ENCODE results near the gene SNAPC4.

Gene SNAPC4

DNA sequence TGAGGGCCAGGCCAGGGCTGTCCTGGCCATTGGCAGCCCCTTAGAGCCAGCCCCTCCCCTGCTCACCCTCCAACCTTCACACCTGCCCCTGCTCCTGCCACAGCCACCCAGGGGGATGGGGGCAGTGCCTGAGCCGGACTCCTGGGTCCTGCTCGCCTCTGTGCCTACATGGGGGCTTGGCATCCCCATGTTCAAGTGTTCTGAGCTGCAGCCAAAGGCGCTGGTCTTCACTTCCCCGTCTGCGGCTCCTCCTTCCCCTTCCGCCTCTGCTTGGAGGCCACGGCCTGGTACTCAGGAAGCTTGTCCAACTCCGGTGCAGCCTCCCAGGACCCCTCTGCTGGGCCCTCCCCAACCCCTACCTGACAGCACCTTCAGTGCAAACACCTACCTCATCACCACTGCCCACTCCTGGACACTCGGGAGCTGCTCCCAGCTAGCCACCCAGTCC lies 34.2 kb downstream of the SNAPC4 start:
- H3K4me1 ChIP-seq (ENCODE audit: control insufficient read depth in 1 of 2, insufficient read depth in 2 of 2, low read length in 2 of 2): peaks cover 0 to 27% of the 10 kb centered on the region in 2 donors
- H3K36me3 ChIP-seq (ENCODE audit: control insufficient read depth in 1 of 2, insufficient read depth in 2 of 2, low read length in 2 of 2): no peaks in the 10 kb centered on the region
- H3K9me3 ChIP-seq (ENCODE audit: control insufficient read depth in 1 of 2, low read length in 2 of 2): no peaks in the 10 kb centered on the region
- no peak overlapping the region for H3K27ac ChIP-seq (ENCODE audit: low read length)
- no peak overlapping the region for H3K4me3 ChIP-seq (ENCODE audit: low read depth in 1 of 2, low read length in 2 of 2)
- H3K27me3 ChIP-seq (ENCODE audit: low read depth, low read length): no peaks in the 10 kb centered on the region

DNA sequence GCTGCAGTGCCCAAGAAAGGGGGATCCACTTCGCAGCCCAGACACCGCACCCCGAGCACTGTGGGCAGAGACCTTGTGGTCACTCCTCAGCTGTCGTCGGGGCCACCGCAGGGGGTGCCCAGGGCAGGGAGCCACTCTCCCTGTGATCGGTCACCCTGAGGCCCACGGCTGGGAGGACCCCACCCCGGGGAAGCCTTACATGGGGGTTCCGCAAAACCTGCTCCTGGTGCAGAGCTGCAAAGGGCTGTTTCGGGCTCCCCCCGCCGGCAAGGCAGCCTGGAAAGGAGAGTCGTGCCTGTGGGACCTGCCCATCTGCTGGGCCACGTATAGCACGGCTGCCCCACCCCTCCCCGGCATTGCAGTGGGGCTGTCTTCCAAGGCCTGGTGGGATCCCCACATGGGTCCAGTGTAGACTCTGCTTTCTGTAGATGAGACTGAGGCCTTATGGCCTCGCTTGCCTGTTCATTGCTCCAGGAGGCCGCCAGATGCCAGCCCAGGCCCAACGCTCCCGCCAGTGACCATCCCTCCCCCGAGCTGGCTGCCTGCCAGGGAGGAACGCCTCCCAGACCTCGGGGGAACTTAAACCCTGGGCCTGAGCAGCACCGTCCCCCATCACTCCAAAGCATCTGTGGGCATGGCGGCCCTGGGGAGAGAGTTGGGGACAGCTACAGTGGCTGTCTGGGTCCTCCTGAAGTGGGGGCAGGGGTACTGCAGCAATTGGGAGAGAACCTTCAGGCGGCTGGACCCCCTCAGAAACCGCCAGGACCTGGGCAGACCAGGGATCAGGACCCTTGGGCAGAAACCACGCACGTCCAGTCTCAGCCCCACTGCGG lies 34.8 kb downstream of the SNAPC4 start:
- Histone ChIP-seq H3K36me3 (ENCODE audit: control insufficient read depth in 1 of 2, insufficient read depth in 2 of 2, low read length in 2 of 2) (no peaks in the 10 kb centered on the region), H3K27me3 (ENCODE audit: low read depth, low read length) (no peaks in the 10 kb centered on the region), H3K4me3 (ENCODE audit: low read depth in 1 of 2, low read length in 2 of 2) (no peak overlapping the region), H3K27ac (ENCODE audit: low read length) (no peak overlapping the region), H3K4me1 (ENCODE audit: control insufficient read depth in 1 of 2, insufficient read depth in 2 of 2, low read length in 2 of 2) (peaks cover 0 to 30% of the 10 kb centered on the region in 2 donors), H3K9me3 (ENCODE audit: control insufficient read depth in 1 of 2, low read length in 2 of 2) (no peaks in the 10 kb centered on the region)

DNA sequence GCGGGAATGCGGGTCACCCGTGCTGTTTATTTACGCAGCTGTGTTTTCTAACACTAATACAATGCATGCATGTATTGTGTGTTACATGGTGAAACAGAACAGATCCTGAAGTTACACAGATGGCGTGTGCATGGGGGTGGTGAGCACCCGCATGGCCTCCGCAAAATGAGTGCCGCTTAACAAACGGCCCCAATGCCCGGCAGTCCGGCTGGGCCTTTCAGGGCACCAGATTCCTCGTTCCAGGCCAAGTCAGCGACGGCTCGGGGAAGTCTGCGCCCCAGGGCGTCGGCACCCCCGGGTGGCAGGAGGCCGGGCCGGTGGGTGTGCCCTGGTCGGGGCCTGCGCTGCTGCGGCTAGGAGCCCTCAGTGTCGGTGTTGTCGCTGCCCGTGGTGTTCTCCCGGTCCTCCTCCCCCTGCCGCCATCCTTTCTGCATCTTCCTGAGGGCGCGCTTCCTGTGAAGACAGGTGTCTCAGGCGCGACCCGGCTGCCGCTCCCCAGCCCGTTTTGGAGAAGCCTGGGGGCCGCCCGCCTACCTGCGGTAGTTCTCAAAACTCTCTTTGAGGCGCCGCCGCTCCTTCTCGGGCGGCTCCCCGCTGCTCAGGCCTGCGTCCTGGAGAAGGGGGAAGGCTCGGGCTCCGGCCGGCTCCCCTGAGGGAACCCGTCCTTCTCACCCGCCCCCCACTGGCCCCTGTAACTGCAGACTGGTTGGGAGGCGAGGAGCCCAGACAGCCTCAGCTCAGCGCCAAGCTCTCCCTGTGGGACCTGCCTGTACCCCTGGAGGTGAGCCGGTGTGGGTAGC lies 35.8 kb downstream of the SNAPC4 start:
- no peak overlapping the region for H3K27ac ChIP-seq (ENCODE audit: low read length)
- no peaks in the 10 kb centered on the region for H3K36me3 ChIP-seq (ENCODE audit: control insufficient read depth in 1 of 2, insufficient read depth in 2 of 2, low read length in 2 of 2)
- H3K4me3 ChIP-seq (ENCODE audit: low read depth in 1 of 2, low read length in 2 of 2): peak overlapping the region in 1 of 2 donors; percentile 67
- H3K9me3 ChIP-seq (ENCODE audit: control insufficient read depth in 1 of 2, low read length in 2 of 2): no peaks in the 10 kb centered on the region
- H3K4me1 ChIP-seq (ENCODE audit: control insufficient read depth in 1 of 2, insufficient read depth in 2 of 2, low read length in 2 of 2): peaks cover 0 to 30% of the 10 kb centered on the region in 2 donors
- no peaks in the 10 kb centered on the region for H3K27me3 ChIP-seq (ENCODE audit: low read depth, low read length)

DNA sequence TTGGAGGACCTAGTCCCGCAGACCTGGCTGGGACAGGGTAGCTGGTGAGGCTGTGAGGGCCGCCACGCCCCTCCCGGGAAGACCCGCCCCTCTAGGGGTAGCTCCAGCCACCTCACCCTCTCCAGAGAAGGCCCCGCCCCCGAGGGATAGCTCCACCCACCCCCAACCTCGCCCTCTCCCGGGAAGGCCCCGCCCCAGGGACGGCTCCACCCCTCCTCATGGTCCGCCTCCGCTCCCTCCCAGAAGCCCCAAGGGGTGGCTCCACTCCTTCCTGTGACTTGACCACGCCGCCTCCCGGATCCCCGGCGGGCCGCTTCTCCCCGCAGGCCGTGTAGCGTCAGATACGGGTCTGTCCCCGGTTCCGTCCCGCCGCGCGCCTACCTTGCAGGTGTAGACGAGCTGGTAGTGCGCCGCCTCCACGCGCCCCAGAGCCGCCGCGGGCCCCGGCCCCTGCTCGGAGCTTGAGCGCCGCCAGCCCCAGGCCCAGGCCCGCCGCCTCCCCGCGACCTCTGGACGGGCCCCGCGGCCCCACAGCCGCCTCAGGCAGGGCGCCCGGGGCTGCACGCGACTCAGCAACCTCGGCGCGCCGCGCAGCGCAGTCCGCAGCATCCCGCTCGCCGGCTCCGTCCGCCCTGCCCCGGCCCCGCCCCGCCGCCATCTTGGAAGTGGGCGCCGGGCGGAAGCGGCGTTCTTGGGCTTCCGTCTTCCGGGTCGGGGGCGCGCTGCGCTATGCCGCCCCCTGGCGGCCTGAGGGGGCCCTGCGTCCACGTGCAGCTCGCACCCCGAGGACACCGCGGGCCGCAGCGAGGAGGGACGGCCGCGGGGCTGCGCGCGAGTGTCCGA lies 36.6 kb downstream of the SNAPC4 start, which contains the start of gene DNLZ:
Gene DNLZ (minus strand): TSS at position 639 of the 843 bp plus-strand sequence. CDS start 30 bp downstream, at position 609.
- H3K4me3 ChIP-seq (ENCODE audit: low read depth in 1 of 2, low read length in 2 of 2): peak within 1 kb of the TSS in 1 of 2 donors; percentile 67
- no peak within 1 kb of the TSS for H3K27ac ChIP-seq (ENCODE audit: low read length)
- peaks cover 0 to under 1% of the 10 kb centered on the region in 2 donors for H3K36me3 ChIP-seq (ENCODE audit: control insufficient read depth in 1 of 2, insufficient read depth in 2 of 2, low read length in 2 of 2)
- H3K27me3 ChIP-seq (ENCODE audit: low read depth, low read length): no peaks in the 10 kb centered on the region
- no peaks in the 10 kb centered on the region for H3K9me3 ChIP-seq (ENCODE audit: control insufficient read depth in 1 of 2, low read length in 2 of 2)
- H3K4me1 ChIP-seq (ENCODE audit: control insufficient read depth in 1 of 2, insufficient read depth in 2 of 2, low read length in 2 of 2): peaks cover 0 to 30% of the 10 kb centered on the region in 2 donors

- Histone ChIP-seq H3K4me3 (ENCODE audit: low read depth in 1 of 2, low read length in 2 of 2) (peak overlapping the region in 1 of 2 donors; percentile 67), H3K27ac (ENCODE audit: low read length) (no peak overlapping the region), H3K27me3 (ENCODE audit: low read depth, low read length) (no peaks in the 10 kb centered on the region), H3K9me3 (ENCODE audit: control insufficient read depth in 1 of 2, low read length in 2 of 2) (no peaks in the 10 kb centered on the region), H3K4me1 (ENCODE audit: control insufficient read depth in 1 of 2, insufficient read depth in 2 of 2, low read length in 2 of 2) (peaks cover 0 to 30% of the 10 kb centered on the region in 2 donors), H3K36me3 (ENCODE audit: control insufficient read depth in 1 of 2, insufficient read depth in 2 of 2, low read length in 2 of 2) (peaks cover 0 to 8% of the 10 kb centered on the region in 2 donors)
Measured at GRCh38 chr9:136362450-136362784, 37.6 kb downstream of the SNAPC4 start.

DNA sequence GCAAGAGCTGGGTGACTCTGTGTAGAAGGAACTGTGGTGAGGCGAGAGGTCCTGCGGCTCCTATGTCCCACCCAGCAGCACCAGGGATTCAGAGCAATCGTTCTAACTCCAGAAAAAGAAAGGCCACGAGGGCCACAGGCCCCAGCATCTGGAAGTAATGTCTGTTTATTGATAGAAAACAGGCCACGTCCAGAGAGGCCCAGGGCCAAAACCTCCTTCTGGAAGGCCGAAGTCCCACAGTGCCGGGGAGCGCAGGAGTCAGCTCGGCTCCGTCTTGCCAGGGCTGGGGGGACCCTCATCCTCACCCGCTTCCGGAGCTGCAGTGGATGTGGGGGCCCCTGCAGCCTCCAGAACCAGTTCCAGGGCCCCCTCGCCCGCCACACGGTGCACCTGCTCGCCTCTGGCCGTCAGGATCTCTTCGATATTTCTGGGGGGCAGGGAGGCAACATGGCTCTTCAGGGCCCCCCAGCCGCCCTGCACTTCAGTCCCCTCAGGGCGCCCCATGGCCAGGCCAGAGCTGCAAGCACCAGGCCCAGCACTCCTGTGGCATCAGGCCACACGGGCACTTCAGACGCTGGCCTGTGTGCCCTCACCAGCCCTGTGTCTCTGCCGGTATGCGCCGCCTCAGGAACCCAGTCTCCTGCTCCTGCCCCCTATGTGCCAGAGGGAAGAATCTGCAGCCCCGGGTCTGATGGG lies 38.1 kb downstream of the SNAPC4 start:
- H3K27me3 ChIP-seq (ENCODE audit: low read depth, low read length): no peaks in the 10 kb centered on the region
- H3K9me3 ChIP-seq (ENCODE audit: control insufficient read depth in 1 of 2, low read length in 2 of 2): no peaks in the 10 kb centered on the region
- H3K36me3 ChIP-seq (ENCODE audit: control insufficient read depth in 1 of 2, insufficient read depth in 2 of 2, low read length in 2 of 2): peaks cover 0 to 14% of the 10 kb centered on the region in 2 donors
- H3K4me3 ChIP-seq (ENCODE audit: low read depth in 1 of 2, low read length in 2 of 2): peak overlapping the region in 1 of 2 donors; percentile 67
- peaks cover 0 to 30% of the 10 kb centered on the region in 2 donors for H3K4me1 ChIP-seq (ENCODE audit: control insufficient read depth in 1 of 2, insufficient read depth in 2 of 2, low read length in 2 of 2)
- H3K27ac ChIP-seq (ENCODE audit: low read length): no peak overlapping the region

DNA sequence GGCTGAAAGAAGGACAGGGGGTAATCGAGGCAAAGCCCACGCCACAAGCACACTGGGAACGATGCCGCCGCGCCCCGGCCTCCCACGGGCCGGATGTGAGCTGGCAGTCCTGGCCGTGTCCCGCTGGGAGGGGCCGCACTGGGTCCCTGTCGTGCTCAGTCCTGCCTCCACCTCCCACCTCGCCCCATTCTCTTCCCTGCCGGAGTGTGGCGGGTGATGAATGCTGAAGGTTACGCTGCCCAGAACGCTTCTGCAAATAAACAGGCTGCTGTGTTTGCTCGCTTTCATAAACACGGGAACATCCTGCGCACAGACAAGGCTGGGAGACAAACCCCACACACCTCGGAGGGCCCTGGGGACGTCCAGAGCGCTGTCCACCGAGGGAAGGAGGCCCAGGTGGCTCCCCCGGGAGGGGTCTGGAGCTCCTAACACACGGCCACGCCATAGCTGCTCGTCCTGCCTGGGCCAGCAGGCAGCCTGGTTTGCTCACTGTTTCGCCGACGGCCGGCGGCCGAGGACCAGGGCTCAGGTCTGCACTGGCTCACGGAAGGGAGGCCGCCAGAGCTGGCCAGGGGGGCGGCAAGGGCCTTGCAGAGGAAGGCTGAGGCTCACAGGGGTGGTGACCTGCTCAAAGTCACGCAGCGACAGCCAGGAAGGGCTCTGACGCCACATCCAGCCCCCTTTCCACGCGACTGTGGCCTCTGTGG lies 38.8 kb downstream of the SNAPC4 start:
- peaks cover 0 to 30% of the 10 kb centered on the region in 2 donors for H3K4me1 ChIP-seq (ENCODE audit: control insufficient read depth in 1 of 2, insufficient read depth in 2 of 2, low read length in 2 of 2)
- peaks cover 0 to 19% of the 10 kb centered on the region in 2 donors for H3K36me3 ChIP-seq (ENCODE audit: control insufficient read depth in 1 of 2, insufficient read depth in 2 of 2, low read length in 2 of 2)
- H3K27me3 ChIP-seq (ENCODE audit: low read depth, low read length): no peaks in the 10 kb centered on the region
- H3K9me3 ChIP-seq (ENCODE audit: control insufficient read depth in 1 of 2, low read length in 2 of 2): no peaks in the 10 kb centered on the region
- no peak overlapping the region for H3K27ac ChIP-seq (ENCODE audit: low read length)
- H3K4me3 ChIP-seq (ENCODE audit: low read depth in 1 of 2, low read length in 2 of 2): peak overlapping the region in 1 of 2 donors; percentile 28

GRCh38 chr9:136359774-136360718 lies 39.9 kb downstream of the SNAPC4 start:
- Histone ChIP-seq H3K27me3 (ENCODE audit: low read depth, low read length) (no peaks in the 10 kb centered on the region), H3K27ac (ENCODE audit: low read length) (no peak overlapping the region), H3K4me1 (ENCODE audit: control insufficient read depth in 1 of 2, insufficient read depth in 2 of 2, low read length in 2 of 2) (peaks cover 0 to 34% of the 10 kb centered on the region in 2 donors), H3K36me3 (ENCODE audit: control insufficient read depth in 1 of 2, insufficient read depth in 2 of 2, low read length in 2 of 2) (peaks cover 0 to 20% of the 10 kb centered on the region in 2 donors), H3K4me3 (ENCODE audit: low read depth in 1 of 2, low read length in 2 of 2) (no peak overlapping the region), H3K9me3 (ENCODE audit: control insufficient read depth in 1 of 2, low read length in 2 of 2) (no peaks in the 10 kb centered on the region)

GRCh38 chr9:136358888-136359287 lies 41.1 kb downstream of the SNAPC4 start:
- Histone ChIP-seq H3K27me3 (ENCODE audit: low read depth, low read length) (no peaks in the 10 kb centered on the region), H3K36me3 (ENCODE audit: control insufficient read depth in 1 of 2, insufficient read depth in 2 of 2, low read length in 2 of 2) (peaks cover 0 to 20% of the 10 kb centered on the region in 2 donors), H3K27ac (ENCODE audit: low read length) (no peak overlapping the region), H3K4me1 (ENCODE audit: control insufficient read depth in 1 of 2, insufficient read depth in 2 of 2, low read length in 2 of 2) (peaks cover 0 to 41% of the 10 kb centered on the region in 2 donors), H3K9me3 (ENCODE audit: control insufficient read depth in 1 of 2, low read length in 2 of 2) (no peaks in the 10 kb centered on the region), H3K4me3 (ENCODE audit: low read depth in 1 of 2, low read length in 2 of 2) (no peak overlapping the region)

All from muscle layer of duodenum (tissue), 2 donors.